Stomach (tissue), 9 donors: ENCODE data around the gene TRPC6. TPM values are rescaled to one million over a fixed set of nuclear protein-coding genes. Genes with fewer than 3 reads are reported as not detected.
"Not testable (repeated sequence)": the region's sequence is repeated elsewhere in the genome, so short reads cannot be mapped to it uniquely, and the experiment has no call there.

Experiments
- DNase-seq, 2 donors: peaks; one replicate each; pipeline versions ENCODE4 v3.0.0 to v3.0.0-alpha.2; 2013 to 2019
- H3K27ac ChIP-seq, 5 donors: fragments of 200-600 bp in 4 of 5; sonication (generic) in 4 of 5; one replicate each; pipeline ENCODE4 v1.5.1; 2013 to 2019; ENCODE audit warnings: mild to moderate bottlenecking in 1 of 5, moderate library complexity in 1 of 5
- H3K27me3 ChIP-seq, 3 donors: fragments of 200-600 bp; sonication (generic); one replicate each; pipeline ENCODE4 v1.5.1; 2017 to 2019; ENCODE audit warnings: mixed run types in 1 of 3
- H3K36me3 ChIP-seq, 4 donors: fragments of 200-600 bp; sonication (generic); 1 replicate in 3 of 4; 2 replicates in 1 of 4; pipeline ENCODE4 v1.5.1; 2016 to 2019
- H3K4me1 ChIP-seq, 4 donors: fragments of 200-600 bp; sonication (generic); one replicate each; pipeline ENCODE4 v1.5.1; 2016 to 2019
- H3K4me3 ChIP-seq, 4 donors: fragments of 200-600 bp; sonication (generic) in 3 of 4; one replicate each; pipeline ENCODE4 v1.5.1; 2016 to 2019; ENCODE audit warnings: mild to moderate bottlenecking in 1 of 4
- H3K9me3 ChIP-seq, 4 donors: fragments of 200-600 bp; sonication (generic); one replicate each; pipeline ENCODE4 v1.5.1; 2016 to 2019
- CTCF ChIP-seq, 7 experiments: fragments of 450-650 bp in 4 of 7; fragments of 200-600 bp in 3 of 7; sonication (generic) in 3 of 7; IDR thresholded peaks; one replicate each; pipeline ENCODE4 v1.5.1; 2016 to 2019; ENCODE audit warnings: antibody characterized with exemption in 7 of 7, control low read depth in 2 of 7, mild to moderate bottlenecking in 1 of 7
- EP300 ChIP-seq: sonication (generic); formaldehyde crosslinking; IDR thresholded peaks from one replicate; pipeline ENCODE4 v1.6.1; 2017; ENCODE audit warnings: antibody characterized with exemption
- POLR2A ChIP-seq, 4 donors: fragments of 450-650 bp; IDR thresholded peaks; one replicate each; pipeline ENCODE4 v1.6.1; 2016; ENCODE audit warnings: antibody characterized with exemption in 4 of 4, control low read depth in 2 of 4, mild to moderate bottlenecking in 1 of 4, moderate library complexity in 1 of 4
- POLR2AphosphoS5 ChIP-seq, 3 donors: sonication (generic); formaldehyde crosslinking; IDR thresholded peaks; one replicate each; pipeline ENCODE4 v1.6.1; 2016; ENCODE audit warnings: antibody characterized with exemption in 3 of 3
- WGBS, 5 donors: extraction: QIAGEN DNeasy Blood & Tissue Kit in 3 of 5; methylation state at CpG; one replicate each; pipeline versions ENCODE4 v1.1.5 to v1.1.7; 2013 to 2018; 5-methylcytosine and 5-hydroxymethylcytosine counted together
- intact Hi-C: fragments of 100-400 bp; cut with DNase I; formaldehyde crosslinking; loops from one replicate; pipeline ENCODE4 v1.15.1; 2023; ENCODE audit warnings: low total_unique reads
- polyA plus RNA-seq, 3 donors: library from polyadenylated mRNA; stranded (reverse); fragments of 200-250 nt; gene quantifications; one replicate each; pipeline ENCODE4 v1.2.3, GENCODE V29; 2013
- total RNA-seq, 5 donors: library from RNA; depleted of rRNA; stranded (reverse); fragments of >200 nt; gene quantifications; one replicate each; pipeline versions ENCODE4 v1.1.0 to v1.2.3, GENCODE V29; 2014 to 2016
- donor health status: healthy with polysubstance abuse.
- donor health status: Bipolar disorder and iron deficiency.
- donor health status: healthy.

Gene TRPC6
- total and polyA plus RNA-seq, 8 donors: 0.50 to 23.7 (median 2.0) TPM

- TF ChIP-seq POLR2A (IDR thresholded peaks at IDR 0.05) (no peak), EP300 (no peak), CTCF (IDR thresholded peaks at IDR 0.05) (no peak), POLR2AphosphoS5 (IDR thresholded peaks at IDR 0.05) (no peak)
- WGBS, 5 donors: 25 to 43% (median 40%) methylated on average over 3 to 4 of the region's 4 CpGs
- DNase-seq: peak in 1 of 2 donors; percentile 33
These were observed 117.5 kb downstream of the TRPC6 start for GRCh38 chr11:101466352-101466751.

DNA sequence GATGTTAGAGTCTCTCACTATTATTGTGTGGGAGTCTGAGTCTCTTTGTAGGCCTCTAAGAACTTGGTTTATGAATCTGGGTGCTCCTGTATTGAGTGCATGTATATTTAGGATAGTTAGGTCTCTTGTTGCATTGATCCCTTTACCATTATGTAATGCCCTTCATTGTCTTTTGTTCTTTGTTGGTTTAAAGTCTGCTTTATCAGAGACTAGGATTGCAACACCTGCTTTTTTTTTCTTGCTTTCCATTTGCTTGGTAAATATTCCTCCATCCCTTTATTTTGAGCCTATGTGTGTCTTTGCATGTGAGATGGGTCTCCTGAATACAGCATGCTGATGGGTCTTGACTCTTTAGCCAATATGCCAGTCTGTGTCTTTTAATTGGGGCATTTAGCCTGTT, 119.4 kb downstream of the TRPC6 start:
- DNase-seq, H3K27me3 ChIP-seq, H3K4me1 ChIP-seq, intact Hi-C loops, H3K27ac ChIP-seq, H3K36me3 ChIP-seq, H3K4me3 ChIP-seq, H3K9me3 ChIP-seq: not testable (repeated sequence)

More at GRCh38 chr11:101466352-101466751, 117.5 kb downstream of the TRPC6 start:
- no peak overlapping the region for H3K27ac ChIP-seq
- peaks cover 0 to 8% (median 3%) of the 10 kb centered on the region in 4 donors for H3K4me1 ChIP-seq
- no peaks in the 10 kb centered on the region for H3K27me3 ChIP-seq
- no peak overlapping the region for H3K4me3 ChIP-seq
- no peaks in the 10 kb centered on the region for H3K36me3 ChIP-seq
- no peaks in the 10 kb centered on the region for H3K9me3 ChIP-seq
- intact Hi-C loops: no loop called here

GRCh38 chr11:101459020-101459419, 124.8 kb downstream of the TRPC6 start:
- intact Hi-C loops: loop anchor here (10.0 kb wide), 1 partner anchor 386 kb away; no protein-coding TSS in a partner anchor
- 77 to 92% (median 90%) methylated on average over 5 of the region's 5 CpGs for WGBS, 5 donors

DNA sequence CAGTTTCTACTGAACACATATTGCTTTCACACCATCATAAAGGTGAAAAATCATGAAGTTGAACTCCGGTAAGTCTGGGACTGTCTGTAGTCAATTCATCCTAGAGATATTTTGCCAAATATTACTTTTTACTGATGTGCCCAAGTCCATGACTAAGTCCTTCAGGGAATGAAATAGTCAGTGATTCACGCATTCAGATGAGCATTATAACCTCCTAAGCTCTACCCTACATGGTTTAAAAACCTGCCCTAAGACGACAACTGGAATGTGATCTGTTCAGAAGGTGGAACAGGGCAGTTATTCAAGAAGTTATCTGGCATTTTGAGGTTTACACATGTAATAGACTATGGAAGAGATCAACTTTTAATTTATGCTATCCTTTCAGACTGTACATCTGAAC, 125.6 kb downstream of the TRPC6 start:
- H3K27ac ChIP-seq: no peak overlapping the region
- H3K4me1 ChIP-seq: no peaks in the 10 kb centered on the region
- intact Hi-C loops: loop anchor here (10.0 kb wide), 1 partner anchor 387 kb away; no protein-coding TSS in a partner anchor
- no peak for TF ChIP-seq CTCF (IDR thresholded peaks at IDR 0.05)
- TF ChIP-seq POLR2AphosphoS5 (IDR thresholded peaks at IDR 0.05): no peak
- no peak for TF ChIP-seq EP300
- TF ChIP-seq POLR2A (IDR thresholded peaks at IDR 0.05): no peak
- H3K27me3 ChIP-seq: no peaks in the 10 kb centered on the region
- no peak overlapping the region for H3K4me3 ChIP-seq
- no peaks in the 10 kb centered on the region for H3K9me3 ChIP-seq
- DNase-seq: no peak
- no peaks in the 10 kb centered on the region for H3K36me3 ChIP-seq
- WGBS, 5 donors: 64 to 82% (median 79%) methylated on average over 3 of the region's 3 CpGs

More at GRCh38 chr11:101459020-101459419, 124.8 kb downstream of the TRPC6 start:
- Histone ChIP-seq H3K27me3 (no peaks in the 10 kb centered on the region), H3K36me3 (no peaks in the 10 kb centered on the region), H3K4me1 (no peaks in the 10 kb centered on the region), H3K27ac (no peak overlapping the region), H3K4me3 (no peak overlapping the region), H3K9me3 (no peaks in the 10 kb centered on the region)
- DNase-seq: no peak
- TF ChIP-seq POLR2A (IDR thresholded peaks at IDR 0.05) (no peak), EP300 (no peak), POLR2AphosphoS5 (IDR thresholded peaks at IDR 0.05) (no peak), CTCF (IDR thresholded peaks at IDR 0.05) (no peak)

DNA sequence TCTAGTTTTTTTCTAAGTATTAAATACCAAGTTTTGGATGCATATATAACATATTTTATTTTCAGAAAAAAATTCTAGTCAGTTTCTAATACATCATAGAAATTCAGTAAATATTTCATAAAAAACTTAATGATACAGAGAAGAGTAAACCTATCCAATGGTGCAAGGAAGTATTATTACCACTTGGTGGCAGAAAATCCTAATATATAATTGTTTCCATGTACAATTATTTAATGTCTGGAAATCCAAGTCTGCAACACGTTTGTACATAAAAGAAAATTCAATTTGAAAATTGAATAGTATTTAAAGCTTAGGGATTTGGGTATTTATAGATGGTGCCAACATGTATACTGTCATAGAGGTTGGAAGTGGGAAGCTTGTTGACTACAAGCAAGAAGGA, 127.0 kb downstream of the TRPC6 start:
- intact Hi-C loops: loop anchor here (10.0 kb wide), 1 partner anchor 388 kb away; no protein-coding TSS in a partner anchor

More for the DNA sequence above, 127.0 kb downstream of the TRPC6 start:
- Histone ChIP-seq H3K27me3 (no peaks in the 10 kb centered on the region), H3K9me3 (no peaks in the 10 kb centered on the region), H3K4me3 (no peak overlapping the region), H3K4me1 (no peaks in the 10 kb centered on the region), H3K27ac (no peak overlapping the region), H3K36me3 (no peaks in the 10 kb centered on the region)
- TF ChIP-seq CTCF (IDR thresholded peaks at IDR 0.05): peak in 2 of 7 experiments; percentile 46 to 47
- no peak for TF ChIP-seq POLR2A (IDR thresholded peaks at IDR 0.05)
- WGBS, 5 donors: 0 to 3% (median 1%) methylated on average over 1 of the region's 1 CpG
- peak in 1 of 2 donors; percentile 42 for DNase-seq
